AG04450 (cell line): ENCODE measurements around the gene SH3PXD2A. TPM values are rescaled to one million over a fixed set of nuclear protein-coding genes. Genes with fewer than 3 reads are reported as not detected.

Experiments
- CTCF ChIA-PET: fragments of 300-600, 350-600 bp; formaldehyde crosslinking; extraction: SDS; loops from one replicate; lab custom pipeline; 2022; ENCODE audit warnings: antibody characterized with exemption, inconsistent platforms; lab: Charles Lee
- POLR2A ChIA-PET: fragments of 350-600 bp; formaldehyde crosslinking; extraction: SDS; loops from one replicate; lab custom pipeline; 2021; ENCODE audit warnings: antibody characterized with exemption, inconsistent platforms; lab: Yijun Ruan, JAX
- DNase-seq: peaks from one replicate; pipeline ENCODE4 v3.0.0-alpha.2; 2011; ENCODE audit warnings: low read depth, low spot score
- H3K27ac ChIP-seq: one replicate; pipeline ENCODE4 v1.5.1; 2012; ENCODE audit warnings: low read depth, low read length, control low read depth
- H3K27me3 ChIP-seq: one replicate; pipeline ENCODE4 v1.6.0; 2012; ENCODE audit warnings: low read length; ENCODE audit not compliant: control insufficient read depth, insufficient read depth
- H3K4me3 ChIP-seq: 2 replicates; pipeline ENCODE4 v1.5.1; 2011; ENCODE audit warnings: mild to moderate bottlenecking, low read depth, low read length, control low read depth
- H3K9me3 ChIP-seq: 2 replicates; pipeline ENCODE4 v1.5.1; 2012; ENCODE audit warnings: low read length; ENCODE audit not compliant: control insufficient read depth, insufficient read depth
- polyA plus RNA-seq: library from polyadenylated mRNA; depleted of rRNA; stranded (reverse); fragments of >200 nt; gene quantifications from 2 replicates; pipeline ENCODE4 v1.2.3, GENCODE V29; 2011
- TF ChIP-seq, protein P1 (sequence below): IDR thresholded peaks from 2 replicates; pipeline ENCODE4 v1.5.1; 2011; ENCODE audit warnings: low read depth, low read length, control low read depth, inconsistent platforms

SH3PXD2A gene
- polyA plus RNA-seq, 1 experiment = 22.9 TPM

DNA sequence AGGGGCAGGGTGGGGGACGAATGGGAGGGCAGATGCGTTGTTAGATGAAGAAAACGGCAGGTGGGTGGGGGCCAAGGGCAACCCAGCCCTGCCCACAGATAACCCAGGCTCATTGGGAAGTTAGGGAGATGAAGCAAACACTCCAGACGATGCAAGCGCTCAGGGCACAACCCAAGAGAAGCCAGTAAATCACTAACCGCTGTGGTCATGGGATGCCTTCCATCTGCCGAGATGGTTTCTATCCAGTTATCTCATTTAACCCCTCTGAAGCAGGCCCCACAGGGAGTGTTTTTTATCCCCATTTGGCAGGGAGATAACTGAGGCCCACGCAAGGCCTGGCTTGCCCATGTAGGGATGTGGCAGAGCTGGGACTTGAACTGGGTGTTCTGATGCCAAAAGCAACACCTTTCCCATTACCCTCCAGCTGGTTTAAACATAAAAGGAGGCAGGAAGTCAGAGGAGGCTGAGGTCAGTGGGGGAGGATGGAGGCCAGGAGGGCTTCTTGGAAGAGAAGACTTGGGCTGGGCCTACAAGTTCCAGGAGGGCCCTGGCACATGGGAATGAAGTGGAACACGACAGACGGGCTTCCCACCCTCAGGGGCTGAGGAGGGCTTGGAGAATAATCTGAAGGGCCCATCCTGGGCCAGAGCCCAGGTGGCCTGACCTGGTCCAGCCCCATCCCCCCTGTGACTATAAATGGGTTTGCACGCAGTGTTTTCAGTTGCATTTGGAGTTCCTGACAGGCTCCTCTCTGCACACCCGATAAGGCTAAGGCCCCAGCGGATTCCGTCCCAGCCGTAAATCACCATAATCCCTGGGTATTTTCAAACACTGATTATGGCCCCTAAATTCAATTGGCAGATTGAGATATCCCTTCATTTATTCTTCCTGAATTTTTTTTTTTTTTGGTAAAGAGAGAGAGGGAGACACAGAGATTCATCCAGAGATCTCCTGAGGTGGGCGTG lies 281.0 kb downstream of the SH3PXD2A start:
- no peak for DNase-seq
- peaks cover 62% of the 10 kb centered on the region for H3K27me3 ChIP-seq
- TF ChIP-seq, protein P1, sequence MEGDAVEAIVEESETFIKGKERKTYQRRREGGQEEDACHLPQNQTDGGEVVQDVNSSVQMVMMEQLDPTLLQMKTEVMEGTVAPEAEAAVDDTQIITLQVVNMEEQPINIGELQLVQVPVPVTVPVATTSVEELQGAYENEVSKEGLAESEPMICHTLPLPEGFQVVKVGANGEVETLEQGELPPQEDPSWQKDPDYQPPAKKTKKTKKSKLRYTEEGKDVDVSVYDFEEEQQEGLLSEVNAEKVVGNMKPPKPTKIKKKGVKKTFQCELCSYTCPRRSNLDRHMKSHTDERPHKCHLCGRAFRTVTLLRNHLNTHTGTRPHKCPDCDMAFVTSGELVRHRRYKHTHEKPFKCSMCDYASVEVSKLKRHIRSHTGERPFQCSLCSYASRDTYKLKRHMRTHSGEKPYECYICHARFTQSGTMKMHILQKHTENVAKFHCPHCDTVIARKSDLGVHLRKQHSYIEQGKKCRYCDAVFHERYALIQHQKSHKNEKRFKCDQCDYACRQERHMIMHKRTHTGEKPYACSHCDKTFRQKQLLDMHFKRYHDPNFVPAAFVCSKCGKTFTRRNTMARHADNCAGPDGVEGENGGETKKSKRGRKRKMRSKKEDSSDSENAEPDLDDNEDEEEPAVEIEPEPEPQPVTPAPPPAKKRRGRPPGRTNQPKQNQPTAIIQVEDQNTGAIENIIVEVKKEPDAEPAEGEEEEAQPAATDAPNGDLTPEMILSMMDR = no peak
- POLR2A ChIA-PET = no interaction called here
- CTCF ChIA-PET = interaction anchor here (1.4 kb wide), 1 partner anchor 10 kb away, joined by 7 read pairs; no protein-coding TSS in a partner anchor
- H3K9me3 ChIP-seq = no peaks in the 10 kb centered on the region; the same call in 1 of the 2 replicates
- H3K27ac ChIP-seq = no peak overlapping the region
- no peak overlapping the region for H3K4me3 ChIP-seq

DNA sequence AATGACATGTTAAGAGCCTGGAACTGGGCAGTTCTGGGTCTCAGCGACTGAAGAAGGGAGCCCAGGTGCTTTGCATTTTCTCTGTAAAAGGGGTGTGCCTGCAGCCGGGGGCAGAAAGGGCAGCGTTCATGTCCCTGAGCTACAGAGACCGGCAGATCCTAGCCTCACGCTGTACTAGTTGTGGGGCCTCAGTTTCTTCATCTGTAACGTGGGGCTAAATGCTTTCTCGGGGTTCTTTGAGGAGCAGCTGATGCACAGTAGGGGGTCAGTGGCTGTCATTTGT lies 282.2 kb downstream of the SH3PXD2A start:
- POLR2A ChIA-PET = interaction anchor here (0.6 to 0.7 kb wide), 2 partner anchors 16 to 57 kb away, joined by 3 read pairs; no protein-coding TSS in a partner anchor
- TF ChIP-seq, protein P1 = no peak
- H3K4me3 ChIP-seq = no peak overlapping the region
- no peaks in the 10 kb centered on the region; the same call in 1 of the 2 replicates for H3K9me3 ChIP-seq
- H3K27me3 ChIP-seq = peaks cover 59% of the 10 kb centered on the region
- no peak for DNase-seq
- H3K27ac ChIP-seq = no peak overlapping the region
- CTCF ChIA-PET = interaction anchor here (0.8 to 1.4 kb wide), 2 partner anchors 9 to 20 kb away, joined by 3 to 7 read pairs; no protein-coding TSS in a partner anchor

DNA sequence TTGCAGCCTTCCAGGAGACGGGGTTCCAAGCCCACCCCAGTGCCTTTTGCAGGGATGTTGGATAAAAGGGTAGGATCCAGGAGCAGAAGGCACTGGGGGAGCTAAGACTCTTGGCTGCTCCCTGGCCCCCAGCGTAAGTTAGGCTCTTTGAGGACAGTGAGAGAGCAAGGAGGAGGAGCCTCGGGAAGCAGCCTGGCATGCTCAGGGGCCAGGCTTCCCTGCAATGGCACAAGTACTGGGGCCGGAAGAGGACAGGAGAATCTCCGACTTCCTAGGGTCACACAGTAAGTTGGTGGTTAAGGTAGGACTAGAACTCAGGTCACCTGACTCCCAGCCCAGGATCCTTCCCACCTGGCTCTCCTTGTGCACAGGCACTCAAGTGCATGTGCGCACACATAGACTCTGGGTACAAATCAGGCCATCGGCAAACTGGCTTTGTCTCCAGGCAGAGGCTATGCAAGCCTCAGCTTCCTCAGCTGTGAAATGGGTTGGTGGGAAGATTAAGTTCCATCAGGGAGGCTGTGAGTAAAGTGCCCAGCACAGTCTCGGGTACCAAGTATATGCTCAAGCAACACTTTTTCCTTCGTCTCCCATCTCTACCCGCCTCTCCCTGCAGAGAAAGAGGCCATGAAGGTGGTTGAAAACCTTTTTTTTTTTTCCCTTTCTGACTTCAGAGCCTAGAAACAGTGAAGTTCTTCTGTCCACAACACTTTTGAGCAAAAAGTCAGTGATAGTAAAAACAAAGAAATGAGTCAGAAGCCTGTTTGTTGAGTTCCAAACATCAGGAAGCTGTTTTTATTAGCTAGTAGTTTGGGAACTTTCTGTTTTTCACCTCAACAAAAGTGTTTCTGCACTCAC lies 282.8 kb downstream of the SH3PXD2A start:
- DNase-seq = no peak
- TF ChIP-seq, protein P1 = no peak
- CTCF ChIA-PET = interaction anchor here (0.8 to 1.4 kb wide), 2 partner anchors 8 to 21 kb away, joined by 3 to 7 read pairs; no protein-coding TSS in a partner anchor
- H3K9me3 ChIP-seq = no peaks in the 10 kb centered on the region; the same call in 1 of the 2 replicates
- H3K4me3 ChIP-seq = no peak overlapping the region
- no peak overlapping the region for H3K27ac ChIP-seq
- peaks cover 54% of the 10 kb centered on the region for H3K27me3 ChIP-seq
- POLR2A ChIA-PET = interaction anchor here (0.7 kb wide), 1 partner anchor 17 kb away, joined by 3 read pairs; no protein-coding TSS in a partner anchor

DNA sequence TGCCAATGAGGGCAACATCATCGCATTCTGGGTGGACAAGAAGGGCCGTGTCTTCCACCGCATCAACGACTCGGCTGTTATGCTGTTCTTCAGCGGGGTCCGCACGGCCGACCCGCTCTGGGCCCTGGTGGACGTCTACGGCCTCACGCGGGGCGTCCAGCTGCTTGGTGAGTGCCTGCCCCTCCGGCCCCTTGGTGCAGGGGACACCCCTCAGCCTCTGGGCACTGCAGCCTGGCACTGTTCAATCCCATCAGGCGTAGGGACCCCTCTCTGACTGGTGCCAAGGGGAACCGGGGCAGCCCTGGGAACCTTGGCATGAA lies 283.8 kb downstream of the SH3PXD2A start:
- Histone ChIP-seq H3K27ac (no peak overlapping the region), H3K9me3 (no peaks in the 10 kb centered on the region; the same call in 1 of the 2 replicates), H3K4me3 (no peak overlapping the region), H3K27me3 (peaks cover 51% of the 10 kb centered on the region)
- ChIA-PET POLR2A (no interaction called here), CTCF (no interaction called here)
- no peak for DNase-seq
- TF ChIP-seq, protein P1 = no peak
